ENCODE results near the gene RDH13.
"Not testable (repeated sequence)": the region's sequence is repeated elsewhere in the genome, so short reads cannot be mapped to it uniquely, and the experiment has no call there.

Gene RDH13

DNA sequence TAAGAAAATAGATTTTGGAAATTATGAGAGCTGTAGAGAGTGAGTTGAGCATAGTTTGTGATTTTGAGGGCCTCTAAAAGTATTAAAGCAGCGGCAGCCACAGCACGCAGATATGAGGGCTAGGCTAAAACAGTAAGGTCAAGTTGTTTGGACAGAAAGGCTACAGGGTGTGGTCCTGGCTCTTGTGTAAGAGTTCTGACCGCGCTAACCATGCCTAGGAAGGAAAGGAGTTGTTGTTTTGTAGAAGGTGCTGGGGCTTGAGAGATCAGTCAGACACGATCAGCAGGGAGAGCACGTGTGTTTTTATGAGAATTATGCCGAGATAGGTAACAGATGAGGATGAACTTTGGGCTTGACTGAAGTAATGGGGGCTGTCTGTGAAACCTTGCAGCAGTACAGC is 54.2 kb downstream of the RDH13 start:
- DNase-seq = not testable (repeated sequence)

DNA sequence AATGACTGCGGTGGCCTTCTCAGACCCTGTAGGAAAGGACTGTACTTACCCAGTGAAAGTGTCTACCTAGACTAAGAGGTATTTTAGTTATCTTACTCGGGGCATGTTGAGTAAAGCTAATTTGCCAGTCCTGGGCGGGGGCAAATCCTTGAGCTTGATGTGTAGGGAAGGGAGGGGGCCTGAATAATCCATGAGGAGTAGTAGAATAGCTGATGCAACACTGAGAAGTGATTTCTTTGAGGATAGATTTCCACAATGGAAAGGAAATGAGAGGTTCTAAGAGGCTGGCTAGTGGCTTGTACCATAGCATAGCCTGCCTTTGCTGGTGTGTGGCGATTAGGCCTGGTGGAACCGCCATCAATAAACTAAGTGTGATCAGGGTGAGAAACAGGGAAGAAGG is 54.8 kb downstream of the RDH13 start:
- DNase-seq = not testable (repeated sequence)

DNA sequence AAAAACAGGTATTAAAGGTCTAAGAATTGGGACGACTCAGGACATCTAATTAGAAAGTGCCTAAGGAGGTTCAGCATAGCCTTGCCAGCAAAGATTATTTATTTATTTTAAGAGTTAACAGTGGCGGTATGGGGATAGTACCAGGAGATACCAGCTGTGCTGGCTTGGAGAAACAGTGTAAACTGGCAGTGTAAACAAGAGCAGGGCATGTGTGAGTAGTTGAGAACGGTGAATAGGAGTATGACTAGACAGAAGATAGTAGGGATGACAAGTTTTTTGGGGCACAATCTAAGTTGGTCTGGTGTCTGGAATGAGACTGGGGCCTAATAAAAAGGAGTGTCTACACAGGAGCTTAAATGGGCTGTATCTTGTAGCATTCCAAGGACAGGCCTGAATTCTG is 55.4 kb downstream of the RDH13 start:
- DNase-seq = not testable (repeated sequence)

DNA sequence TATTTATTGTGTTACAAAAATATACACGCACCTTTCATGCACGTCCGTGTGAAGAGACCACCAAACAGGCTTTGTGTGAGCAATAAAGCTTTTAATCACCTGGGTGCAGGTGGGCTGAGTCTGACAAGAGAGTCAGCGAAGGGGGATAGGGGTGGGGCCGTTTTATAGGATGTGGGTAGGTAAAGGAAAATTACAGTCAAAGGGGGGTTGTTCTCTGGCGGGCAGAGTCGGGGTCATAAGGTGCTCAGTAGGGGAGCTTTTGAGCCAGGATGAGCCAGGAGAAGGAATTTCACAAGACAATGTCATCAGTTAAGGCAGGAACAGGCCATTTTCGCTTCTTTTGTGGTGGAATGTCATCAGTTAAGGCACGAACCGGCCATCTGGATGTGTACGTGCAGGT is 56.2 kb downstream of the RDH13 start:
- DNase-seq = not testable (repeated sequence)

DNA sequence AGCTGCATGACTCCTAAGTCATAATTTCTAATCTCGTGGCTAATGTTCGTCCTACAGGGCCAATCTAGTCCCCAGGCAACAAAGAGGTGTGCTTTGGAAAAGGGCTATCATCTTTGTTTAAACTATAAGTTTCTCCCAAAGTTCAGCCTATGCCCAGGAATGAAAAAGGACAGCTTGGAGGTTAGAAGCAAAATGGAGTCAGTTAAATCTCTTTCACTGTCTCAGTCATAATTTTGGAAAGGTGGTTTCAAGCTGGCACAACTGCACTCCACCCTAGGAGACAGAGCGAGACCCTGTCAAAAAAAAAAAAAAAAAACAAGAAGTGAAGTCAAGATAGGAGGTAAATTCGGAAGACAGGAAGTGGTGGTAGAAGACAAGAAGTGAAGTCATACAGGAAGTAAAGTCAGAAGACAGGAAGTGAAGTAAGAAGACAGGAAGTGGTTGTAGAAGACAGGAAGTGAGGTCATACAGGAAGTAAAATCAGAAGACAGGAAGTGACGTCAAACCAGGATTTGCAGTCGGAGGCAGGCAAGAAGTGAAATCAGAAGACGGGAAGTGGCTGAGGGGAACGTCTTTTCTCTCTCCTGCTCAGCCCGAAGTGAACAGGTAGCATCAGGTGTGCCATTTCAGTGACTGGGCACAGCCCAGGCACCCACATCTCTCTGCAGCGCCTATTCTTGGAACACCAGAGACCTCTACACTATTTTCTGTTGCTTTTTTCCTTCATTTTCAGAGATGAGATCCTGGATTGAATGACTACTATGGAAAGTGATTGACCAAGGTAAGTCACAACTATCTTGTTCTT is 57.1 kb downstream of the RDH13 start:
- DNase-seq = peak; percentile 14

DNA sequence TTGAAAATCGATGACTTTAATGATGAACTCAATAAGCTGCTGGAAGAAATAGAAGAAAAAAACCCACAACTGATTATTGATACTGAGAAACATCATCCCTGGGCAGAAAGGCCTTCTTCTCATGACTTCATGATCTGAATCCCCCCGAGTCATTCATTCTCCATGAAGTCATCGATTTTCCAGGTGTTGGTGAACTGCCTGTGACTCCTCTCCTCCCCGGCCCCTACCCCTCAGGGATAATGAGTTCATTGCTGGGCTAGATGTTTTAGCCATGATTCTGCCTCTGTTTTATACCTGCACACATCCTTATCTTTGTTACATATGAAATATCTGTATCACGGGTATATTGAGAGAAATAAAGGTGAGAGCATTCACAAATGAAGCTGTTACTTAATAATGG is 62.2 kb downstream of the RDH13 start:
- DNase-seq = no peak

DNA sequence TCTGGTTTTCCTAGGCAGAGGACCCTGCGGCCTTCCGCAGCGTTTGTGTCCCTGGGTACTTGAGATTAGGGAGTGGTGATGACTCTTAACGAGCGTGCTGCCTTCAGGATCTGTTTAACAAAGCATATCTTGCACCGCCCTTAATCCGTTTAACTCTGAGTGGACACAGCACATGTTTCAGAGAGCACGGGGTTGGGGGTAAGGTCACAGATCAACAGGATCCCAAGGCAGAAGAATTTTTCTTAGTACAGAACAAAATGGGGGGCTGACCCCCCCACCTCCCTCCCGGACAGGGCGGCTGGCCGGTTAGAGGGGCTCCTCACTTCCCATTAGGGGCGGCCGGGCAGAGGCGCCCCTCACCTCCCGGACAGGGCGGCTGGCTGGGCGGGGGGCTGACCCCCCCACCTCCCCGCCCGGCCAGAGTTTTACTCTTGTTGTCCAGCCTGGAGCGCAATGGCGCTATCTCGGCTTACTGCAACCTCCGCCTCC is 64.2 kb downstream of the RDH13 start:
- not testable (repeated sequence) for DNase-seq

DNA sequence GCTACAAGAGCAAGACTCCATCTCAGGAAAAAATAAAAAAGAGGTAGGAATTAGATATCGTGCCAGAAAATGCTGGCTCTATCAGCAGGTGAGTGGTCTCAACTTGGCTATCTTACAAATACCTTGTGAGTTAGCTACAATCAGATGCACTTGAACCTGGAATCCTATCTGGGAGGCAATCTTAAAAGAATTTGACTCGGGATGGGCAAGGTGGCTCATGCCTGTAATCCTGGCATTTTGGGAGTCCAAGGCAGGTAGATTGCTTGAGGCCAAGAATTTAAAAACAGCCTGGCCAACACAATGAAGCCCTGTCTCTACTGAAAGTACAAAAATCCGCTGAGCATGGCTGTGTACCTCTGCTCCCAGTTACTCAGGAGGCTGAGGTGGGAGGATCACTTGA is 67.4 kb downstream of the RDH13 start:
- DNase-seq = no peak

Data from effector CD8-positive, alpha-beta T cell (primary cell).